Kidney glomerular epithelial cell (primary cell): Measurements from ENCODE around the gene MYO1D.

Experiments
- DNase-seq: peaks from one replicate; lab custom pipeline; 2025; lab: John Stamatoyannopoulos, UW

The MYO1D gene

DNA sequence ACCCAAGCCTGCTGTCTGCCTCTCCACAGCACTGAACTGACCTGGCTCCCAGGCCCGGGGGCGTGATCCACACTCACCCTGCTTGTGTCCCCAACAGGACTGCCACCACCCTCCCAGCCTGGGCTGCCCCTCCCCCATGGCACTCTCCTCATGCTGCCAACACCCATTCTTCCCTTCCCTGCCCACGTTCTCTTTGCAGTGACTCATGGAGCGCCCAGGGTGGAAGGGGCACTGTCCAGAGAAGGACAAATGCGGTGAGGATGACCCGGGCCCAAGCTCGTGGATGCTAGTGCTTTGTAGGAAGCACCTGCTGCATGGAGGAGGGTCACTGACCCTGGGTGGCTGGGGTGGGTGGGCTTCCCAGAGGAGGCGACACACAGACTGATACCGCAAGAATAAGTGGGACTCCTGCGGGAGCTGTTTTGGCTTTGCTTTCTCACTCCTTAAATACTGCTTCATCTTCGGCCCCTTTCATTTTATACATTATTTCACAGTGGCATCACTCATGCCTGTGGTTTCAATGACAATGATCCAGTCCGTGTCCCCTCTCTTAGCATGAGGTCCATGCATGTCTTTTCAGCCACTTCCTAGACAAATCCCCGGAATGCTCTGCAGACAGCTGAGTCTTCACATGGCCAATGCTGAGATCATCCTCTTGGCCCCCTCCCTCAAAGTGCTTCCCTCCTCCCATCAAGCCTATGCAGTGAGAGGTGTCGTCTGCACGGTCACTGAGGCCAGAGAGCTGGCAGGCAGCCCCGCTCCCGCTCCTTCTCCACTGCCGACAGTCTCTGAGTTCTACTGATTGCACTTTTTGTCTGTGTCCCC lies 372.5 kb downstream of the MYO1D start:
- no peak for DNase-seq

- no peak for DNase-seq
Observed at GRCh38 chr17:32503251-32504165, 373.4 kb downstream of the MYO1D start.

GRCh38 chr17:32502710-32503109 lies 374.2 kb downstream of the MYO1D start:
- DNase-seq: no peak

- no peak for DNase-seq
Observed at GRCh38 chr17:32502013-32502412, 374.9 kb downstream of the MYO1D start.

- no peak for DNase-seq
Observed at GRCh38 chr17:32498391-32498790, 378.5 kb downstream of the MYO1D start.

DNA sequence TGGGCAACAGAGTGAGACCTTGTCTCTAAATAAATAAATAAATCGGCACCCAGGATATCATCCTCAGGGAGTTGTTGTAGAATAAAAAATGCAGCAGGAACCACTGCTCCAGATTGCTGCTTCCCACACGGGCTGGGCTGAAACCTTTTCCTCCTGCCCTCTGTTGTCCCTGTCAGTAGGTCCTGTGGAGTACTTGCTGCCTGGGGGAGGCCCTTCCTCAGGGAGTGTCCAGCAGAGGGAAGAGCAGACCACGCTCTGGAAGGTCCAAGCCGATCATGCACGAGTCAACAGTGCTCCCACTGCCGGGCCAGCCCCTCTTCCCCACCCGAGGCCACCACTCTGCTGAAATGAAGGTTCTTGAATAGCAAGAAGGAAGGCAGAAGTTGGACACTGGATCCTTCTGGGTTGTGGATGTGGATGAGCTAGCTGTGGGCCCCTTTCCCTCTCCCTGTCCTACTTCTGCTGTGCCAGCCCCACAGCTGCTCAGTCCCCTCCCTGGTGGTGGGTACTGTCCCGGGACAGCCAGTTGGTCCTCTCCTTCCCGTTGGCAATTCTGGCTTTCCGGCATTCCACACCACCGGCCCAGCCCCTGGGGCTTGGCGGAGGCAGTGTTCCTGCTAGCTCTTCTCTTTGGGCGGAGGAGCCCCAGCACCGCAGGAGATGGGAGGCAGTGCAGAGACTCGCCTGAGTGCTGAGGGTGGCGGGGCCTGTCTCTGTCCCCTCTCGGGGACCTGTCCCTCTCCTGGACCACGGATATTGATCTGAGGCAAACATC lies 379.3 kb downstream of the MYO1D start:
- no peak for DNase-seq

- no peak for DNase-seq
Observed at GRCh38 chr17:32496395-32497073, 380.4 kb downstream of the MYO1D start.

DNA sequence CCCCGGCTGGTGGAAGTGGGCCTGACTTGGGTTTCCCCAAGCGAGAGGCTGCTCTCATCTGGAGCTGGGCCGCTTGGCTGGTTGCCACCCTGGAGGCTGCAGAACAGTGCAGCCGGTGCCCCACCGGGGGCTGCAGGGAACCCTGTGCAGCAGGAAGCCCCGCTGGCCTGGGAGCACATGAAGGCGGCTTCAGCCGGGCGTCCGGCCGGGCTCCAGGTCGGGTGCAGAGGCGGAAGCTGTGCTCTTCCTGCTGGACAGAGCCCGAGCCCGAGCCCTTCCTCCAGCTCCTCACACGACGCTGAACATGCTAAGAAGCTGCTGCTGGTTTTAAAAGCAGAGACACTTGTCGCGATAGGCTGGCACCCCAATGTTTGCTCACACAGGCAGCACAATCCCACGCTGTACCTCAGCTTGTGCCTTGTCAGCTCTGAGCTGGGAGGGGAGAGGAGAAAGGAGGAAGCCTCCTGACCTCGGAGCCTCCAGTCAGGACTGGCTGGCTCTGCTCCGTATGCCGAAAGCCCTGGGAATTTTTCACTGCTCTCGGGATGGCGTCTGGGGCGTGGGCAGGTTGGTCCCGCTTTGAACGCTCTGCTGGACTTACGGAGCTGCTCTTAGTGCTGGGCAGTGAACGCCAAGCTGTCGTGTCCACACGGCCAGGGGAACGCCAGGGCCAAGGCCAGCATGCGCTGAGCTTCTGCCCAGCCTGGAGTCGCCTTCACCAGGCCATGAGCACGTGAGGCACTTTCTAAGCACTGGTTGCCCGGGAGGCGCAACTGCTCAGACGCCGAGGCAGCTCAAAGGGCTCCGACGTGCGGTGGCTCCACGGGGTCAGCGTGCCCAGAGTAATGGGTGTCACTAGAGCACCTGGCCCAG lies 381.3 kb downstream of the MYO1D start:
- no peak for DNase-seq

DNA sequence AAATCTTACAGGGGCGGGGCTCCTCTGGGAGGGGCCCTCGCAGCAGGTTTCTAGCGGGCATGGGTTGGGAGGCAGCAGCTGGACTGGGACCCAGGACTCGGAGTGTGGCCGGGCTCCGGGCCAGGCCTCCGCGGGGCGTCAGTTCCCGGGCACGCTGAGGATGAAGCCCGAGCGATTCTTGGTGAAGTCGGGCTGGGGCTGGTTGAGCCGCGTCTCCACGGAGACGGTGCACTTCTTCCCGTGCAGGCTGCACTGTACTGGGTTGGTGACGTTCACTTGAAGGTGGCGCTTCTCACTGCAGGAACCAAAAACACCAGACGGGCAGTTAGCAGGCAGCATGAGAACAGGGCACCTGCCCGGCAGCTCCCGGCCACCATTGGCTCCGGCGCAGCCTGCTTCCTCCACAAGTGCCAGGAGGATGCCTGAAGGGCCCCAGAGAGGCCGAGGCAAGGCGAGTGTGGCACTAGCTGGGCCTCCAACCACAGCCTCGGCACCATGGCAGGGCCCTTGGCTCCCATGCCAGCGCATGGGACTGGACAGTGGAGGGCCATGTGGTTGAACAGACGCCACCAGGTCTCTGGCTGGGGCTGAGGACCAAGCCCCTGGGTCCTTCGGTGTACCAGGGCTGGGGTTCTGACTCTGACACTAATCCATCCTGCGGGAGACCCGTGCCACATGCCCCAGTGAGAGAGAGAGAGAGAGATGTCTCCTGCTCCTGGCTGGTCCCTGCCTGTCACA lies 382.1 kb downstream of the MYO1D start:
- DNase-seq: no peak

GRCh38 chr17:32493976-32494513 lies 382.9 kb downstream of the MYO1D start:
- DNase-seq: no peak

GRCh38 chr17:32493571-32493970 lies 383.4 kb downstream of the MYO1D start:
- DNase-seq: no peak

DNA sequence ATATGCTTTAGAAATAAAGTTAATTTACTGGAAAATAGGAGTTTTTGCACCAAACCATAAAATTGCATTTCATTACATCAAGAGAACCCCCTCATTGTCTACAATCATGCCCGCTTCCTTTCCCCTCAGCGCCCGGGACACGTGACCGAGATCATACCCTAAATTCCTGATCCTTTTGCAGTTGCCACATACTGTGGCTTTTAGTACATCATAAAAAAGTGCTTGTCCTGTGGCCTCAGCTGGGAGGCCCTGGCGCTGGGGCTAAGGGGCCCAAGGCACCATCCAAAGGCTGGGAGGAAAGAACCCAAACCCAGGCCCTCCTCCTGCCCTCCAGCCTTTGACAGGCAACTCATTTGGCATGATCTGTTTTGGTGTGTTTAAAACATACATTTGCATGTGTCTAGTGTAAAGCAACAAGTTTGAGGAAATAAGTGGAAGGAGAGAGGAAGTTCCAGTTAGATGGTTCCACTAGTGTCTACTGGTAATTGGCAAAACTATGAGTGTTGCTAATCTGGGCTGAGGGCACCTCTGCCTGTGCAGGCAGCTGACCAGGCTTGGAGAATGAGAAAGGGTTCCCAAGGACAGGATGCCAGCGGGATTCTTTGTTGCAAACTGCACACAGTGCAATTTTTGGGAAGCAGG lies 384.2 kb downstream of the MYO1D start:
- no peak for DNase-seq

DNA sequence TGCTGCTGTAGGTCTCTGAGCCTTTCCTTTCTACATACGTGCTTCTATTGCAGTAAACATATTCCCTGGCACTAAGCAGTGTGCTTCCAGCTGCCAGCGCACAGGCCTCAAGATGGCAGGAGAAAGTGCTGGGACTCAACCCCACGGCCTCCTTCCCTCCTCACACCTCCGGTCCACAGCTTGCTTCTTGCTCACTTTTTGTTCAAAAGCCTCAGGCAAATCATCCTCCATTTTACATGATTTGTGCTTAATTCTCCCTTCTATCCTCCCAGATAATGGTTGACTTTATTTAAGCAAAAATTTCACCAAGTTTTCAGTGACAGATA lies 384.7 kb downstream of the MYO1D start:
- no peak for DNase-seq

- no peak for DNase-seq
Observed at GRCh38 chr17:32491371-32492263, 385.3 kb downstream of the MYO1D start.

DNA sequence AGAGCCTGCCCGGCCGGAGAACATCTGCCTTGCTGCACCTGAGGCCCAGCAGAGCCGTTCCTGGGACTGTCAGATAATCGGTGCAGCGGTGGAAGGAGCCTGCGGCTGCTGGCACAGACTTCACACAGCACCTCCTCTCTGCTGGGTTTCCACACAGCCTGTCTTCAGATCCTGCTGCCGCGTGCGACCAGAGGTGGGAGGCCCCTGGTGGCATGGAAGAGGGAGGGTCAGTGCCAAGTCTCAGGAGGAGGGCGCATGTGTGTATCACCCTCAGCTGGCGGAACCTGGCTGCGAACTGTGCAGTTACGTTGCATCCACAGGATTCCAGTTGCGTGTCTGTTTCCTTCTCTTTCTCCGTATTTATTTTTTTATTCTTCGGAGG lies 386.8 kb downstream of the MYO1D start:
- no peak for DNase-seq

GRCh38 chr17:32489320-32490100 lies 387.4 kb downstream of the MYO1D start:
- no peak for DNase-seq

GRCh38 chr17:32488604-32489180 lies 388.2 kb downstream of the MYO1D start:
- no peak for DNase-seq
